Measurements from ENCODE around the gene KCNB1. TPM values are rescaled to one million over a fixed set of nuclear protein-coding genes. Genes with fewer than 3 reads are reported as not detected.

Gene KCNB1
- total and polyA plus RNA-seq, 8 donors, result 0.12 to 21.0 (median 2.3) TPM; not detected in 1

- peak overlapping the region in 1 of 5 donors; percentile 17 for H3K27ac ChIP-seq
- no peaks in the 10 kb centered on the region for H3K9me3 ChIP-seq
- H3K36me3 ChIP-seq, result no peaks in the 10 kb centered on the region
- intact Hi-C loops (cut with DNase I; ENCODE audit: low total_unique reads), result no loop called here
- TF ChIP-seq POLR2AphosphoS5 (IDR thresholded peaks at IDR 0.05) (no peak), EP300 (IDR thresholded peaks at IDR 0.05) (no peak), CTCF (IDR thresholded peaks at IDR 0.05) (no peak), POLR2A (IDR thresholded peaks at IDR 0.05) (no peak)
- 90 to 100% (median 100%) methylated on average over 1 of the region's 1 CpG for WGBS, 5 donors
- peaks cover 0 to 11% (median 6%) of the 10 kb centered on the region in 3 donors for H3K27me3 ChIP-seq
- no peak for DNase-seq
- no peak overlapping the region for H3K4me3 ChIP-seq
- peaks cover 0 to 18% (median 4%) of the 10 kb centered on the region in 4 donors for H3K4me1 ChIP-seq
These were observed 133.4 kb downstream of the KCNB1 start for GRCh38 chr20:49349078-49349477.

GRCh38 chr20:49348563-49348962 is 133.9 kb downstream of the KCNB1 start:
- 82 to 90% (median 89%) methylated on average over 4 of the region's 4 CpGs for WGBS, 5 donors
- peak overlapping the region in 1 of 5 donors; percentile 17 for H3K27ac ChIP-seq
- DNase-seq, result no peak

GRCh38 chr20:49347156-49347555 is 135.3 kb downstream of the KCNB1 start:
- Histone ChIP-seq H3K36me3 (no peaks in the 10 kb centered on the region), H3K4me1 (peaks cover 0 to 18% (median 4%) of the 10 kb centered on the region in 4 donors), H3K9me3 (no peaks in the 10 kb centered on the region), H3K27ac (peak overlapping the region in 1 of 5 donors; percentile 36), H3K27me3 (peaks cover 0 to 11% (median 6%) of the 10 kb centered on the region in 3 donors), H3K4me3 (no peak overlapping the region)
- DNase-seq, result no peak
- 86 to 90% (median 89%) methylated on average over 9 of the region's 9 CpGs for WGBS, 5 donors
- TF ChIP-seq POLR2AphosphoS5 (IDR thresholded peaks at IDR 0.05), result no peak
- no peak for TF ChIP-seq EP300 (IDR thresholded peaks at IDR 0.05)
- TF ChIP-seq POLR2A (IDR thresholded peaks at IDR 0.05), result no peak
- intact Hi-C loops (cut with DNase I; ENCODE audit: low total_unique reads), result no loop called here

More at GRCh38 chr20:49348563-49348962, 133.9 kb downstream of the KCNB1 start:
- no peak overlapping the region for H3K4me3 ChIP-seq
- peaks cover 0 to 11% (median 6%) of the 10 kb centered on the region in 3 donors for H3K27me3 ChIP-seq
- peaks cover 0 to 18% (median 4%) of the 10 kb centered on the region in 4 donors for H3K4me1 ChIP-seq
- no peaks in the 10 kb centered on the region for H3K9me3 ChIP-seq
- intact Hi-C loops (cut with DNase I; ENCODE audit: low total_unique reads), result no loop called here
- no peaks in the 10 kb centered on the region for H3K36me3 ChIP-seq
- no peak for TF ChIP-seq EP300 (IDR thresholded peaks at IDR 0.05)
- no peak for TF ChIP-seq POLR2AphosphoS5 (IDR thresholded peaks at IDR 0.05)
- TF ChIP-seq CTCF (IDR thresholded peaks at IDR 0.05), result no peak
- TF ChIP-seq POLR2A (IDR thresholded peaks at IDR 0.05), result no peak

GRCh38 chr20:49346682-49347081 is 135.8 kb downstream of the KCNB1 start:
- H3K36me3 ChIP-seq, result no peaks in the 10 kb centered on the region
- no peak overlapping the region for H3K27ac ChIP-seq
- H3K9me3 ChIP-seq, result no peaks in the 10 kb centered on the region
- no peak overlapping the region for H3K4me3 ChIP-seq
- WGBS, 5 donors, result 62 to 74% (median 69%) methylated on average over 3 of the region's 3 CpGs
- no peak for TF ChIP-seq POLR2AphosphoS5 (IDR thresholded peaks at IDR 0.05)
- no peak for TF ChIP-seq EP300 (IDR thresholded peaks at IDR 0.05)
- no peak for TF ChIP-seq POLR2A (IDR thresholded peaks at IDR 0.05)
- no peak for TF ChIP-seq CTCF (IDR thresholded peaks at IDR 0.05)
- H3K27me3 ChIP-seq, result peaks cover 0 to 11% (median 4%) of the 10 kb centered on the region in 3 donors
- H3K4me1 ChIP-seq, result peaks cover 0 to 18% (median 4%) of the 10 kb centered on the region in 4 donors
- no peak for DNase-seq
- intact Hi-C loops (cut with DNase I; ENCODE audit: low total_unique reads), result no loop called here

GRCh38 chr20:49345524-49345923 is 136.9 kb downstream of the KCNB1 start:
- Histone ChIP-seq H3K9me3 (no peaks in the 10 kb centered on the region), H3K4me1 (peaks cover 0 to 18% (median 4%) of the 10 kb centered on the region in 4 donors), H3K36me3 (no peaks in the 10 kb centered on the region), H3K4me3 (no peak overlapping the region), H3K27me3 (peaks cover 0 to 11% (median 0%) of the 10 kb centered on the region in 3 donors), H3K27ac (peak overlapping the region in 3 of 5 donors; percentile 57 to 76 (median 66))
- TF ChIP-seq POLR2A (IDR thresholded peaks at IDR 0.05) (no peak), EP300 (IDR thresholded peaks at IDR 0.05) (no peak), CTCF (IDR thresholded peaks at IDR 0.05) (no peak), POLR2AphosphoS5 (IDR thresholded peaks at IDR 0.05) (no peak)
- 48 to 80% (median 72%) methylated on average over 14 of the region's 14 CpGs for WGBS, 5 donors
- DNase-seq, result peak in 1 of 2 donors; percentile 66
- intact Hi-C loops (cut with DNase I; ENCODE audit: low total_unique reads), result no loop called here

All from stomach (tissue), 9 donors.